OCI-LY1 (cell line): ENCODE measurements around the gene CEP112.

Source experiments
- EZH2 ChIP-seq: fragments of 200-600 bp; sonication (generic), shearing (Covaris generic); IDR thresholded peaks from 2 replicates; pipeline ENCODE4 v1.8.0; 2017; ENCODE audit warnings: borderline replicate concordance, mixed run types, mild to moderate bottlenecking, antibody characterized with exemption, low read length, moderate library complexity, mixed read lengths
- TF ChIP-seq, protein P1 (sequence below): fragments of 200-600 bp; sonication (generic), shearing (Covaris generic); IDR thresholded peaks from 2 replicates; pipeline ENCODE4 v1.5.1; 2017; ENCODE audit warnings: mild to moderate bottlenecking, antibody characterized with exemption, low read length, moderate library complexity, mixed read lengths

DNA sequence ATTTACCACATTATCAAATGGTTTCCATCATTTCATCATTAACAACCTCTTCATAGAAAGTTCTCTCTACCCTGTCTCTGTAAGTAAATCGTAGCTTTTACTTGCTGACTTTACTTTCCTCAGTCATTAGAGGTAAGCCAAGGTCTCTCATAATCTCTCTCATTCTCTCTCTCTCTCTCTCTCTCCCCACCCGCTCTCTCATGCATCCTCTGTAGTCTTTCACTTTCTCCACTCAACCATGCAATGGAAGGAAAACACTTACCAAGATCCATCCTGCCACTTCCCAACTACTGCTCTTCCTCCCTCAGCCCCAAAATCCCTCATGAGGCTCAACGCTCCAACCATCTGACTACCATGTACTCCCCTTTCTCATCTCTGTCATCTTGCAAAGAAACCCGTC, 6.1 kb downstream of the CEP112 start:
- TF ChIP-seq, protein P1, sequence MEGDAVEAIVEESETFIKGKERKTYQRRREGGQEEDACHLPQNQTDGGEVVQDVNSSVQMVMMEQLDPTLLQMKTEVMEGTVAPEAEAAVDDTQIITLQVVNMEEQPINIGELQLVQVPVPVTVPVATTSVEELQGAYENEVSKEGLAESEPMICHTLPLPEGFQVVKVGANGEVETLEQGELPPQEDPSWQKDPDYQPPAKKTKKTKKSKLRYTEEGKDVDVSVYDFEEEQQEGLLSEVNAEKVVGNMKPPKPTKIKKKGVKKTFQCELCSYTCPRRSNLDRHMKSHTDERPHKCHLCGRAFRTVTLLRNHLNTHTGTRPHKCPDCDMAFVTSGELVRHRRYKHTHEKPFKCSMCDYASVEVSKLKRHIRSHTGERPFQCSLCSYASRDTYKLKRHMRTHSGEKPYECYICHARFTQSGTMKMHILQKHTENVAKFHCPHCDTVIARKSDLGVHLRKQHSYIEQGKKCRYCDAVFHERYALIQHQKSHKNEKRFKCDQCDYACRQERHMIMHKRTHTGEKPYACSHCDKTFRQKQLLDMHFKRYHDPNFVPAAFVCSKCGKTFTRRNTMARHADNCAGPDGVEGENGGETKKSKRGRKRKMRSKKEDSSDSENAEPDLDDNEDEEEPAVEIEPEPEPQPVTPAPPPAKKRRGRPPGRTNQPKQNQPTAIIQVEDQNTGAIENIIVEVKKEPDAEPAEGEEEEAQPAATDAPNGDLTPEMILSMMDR: no peak
- TF ChIP-seq EZH2: no peak
